GM18867 (cell line): Measurements from ENCODE around the gene FMNL3.
"Not testable (repeated sequence)": the region's sequence is repeated elsewhere in the genome, so short reads cannot be mapped to it uniquely, and the experiment has no call there.

Source experiments
- ATAC-seq: cut with Tn5 transposase; IDR thresholded peaks from one replicate; pipeline ENCODE4 v1.9.1; 2021; ENCODE audit warnings: mild to moderate bottlenecking, moderate library complexity; ENCODE audit not compliant: unreplicated experiment

FMNL3 gene

DNA sequence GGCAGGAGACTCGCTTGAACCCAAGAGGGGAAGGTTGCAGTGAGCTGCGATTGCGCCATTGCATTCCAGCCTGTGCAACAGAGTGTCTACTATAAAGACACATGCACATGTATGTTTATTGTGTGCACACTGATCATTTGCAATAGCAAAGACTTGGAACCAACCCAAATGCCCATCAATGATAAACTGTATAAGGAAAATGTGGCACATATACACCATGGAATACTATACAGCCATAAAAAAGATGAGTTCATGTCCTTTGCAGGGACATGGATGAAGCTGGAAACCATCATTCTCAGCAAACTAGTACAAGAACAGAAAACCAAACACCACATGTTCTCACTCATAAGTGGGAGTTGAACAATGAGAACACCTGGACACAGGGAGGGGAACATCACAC is 6.7 kb upstream of the FMNL3 start:
- not testable (repeated sequence) for ATAC-seq

DNA sequence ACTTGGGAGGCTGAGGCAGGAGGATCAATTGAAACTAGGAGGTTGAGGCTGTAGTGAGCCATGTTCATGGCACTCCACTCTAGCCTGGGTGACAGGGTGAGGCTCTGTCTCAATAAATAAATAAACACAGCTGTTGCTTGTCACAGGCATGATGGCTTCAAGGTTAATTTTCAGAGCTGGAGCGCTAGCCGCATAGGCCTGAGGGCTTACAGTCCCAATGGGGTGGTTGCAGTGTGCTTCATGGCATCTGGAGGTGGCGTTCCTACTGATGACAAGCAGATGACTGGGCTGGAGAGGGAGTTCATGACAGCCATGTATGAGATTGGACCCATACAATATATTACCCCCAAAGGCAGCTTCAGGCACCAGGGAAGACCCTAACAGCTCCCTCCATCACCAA is 1.6 kb upstream of the FMNL3 start:
- ATAC-seq, result no peak

DNA sequence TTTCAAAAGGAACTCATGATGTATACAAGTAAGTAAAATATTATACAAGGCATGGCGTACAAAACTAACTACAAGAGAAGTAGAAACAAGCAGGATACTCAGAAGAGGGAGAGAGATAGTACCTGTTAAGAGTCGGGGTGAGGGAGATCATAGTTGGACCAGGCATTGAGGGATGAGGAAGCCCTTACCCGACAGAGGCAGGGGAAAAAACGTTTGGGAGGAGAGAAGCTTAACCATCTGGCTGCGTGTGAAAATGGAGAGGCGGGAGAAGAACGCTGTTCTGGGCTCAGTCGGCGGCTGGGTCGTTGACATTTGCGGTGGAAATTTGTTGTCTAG is 575 bp upstream of the FMNL3 start:
- ATAC-seq, result no peak

DNA sequence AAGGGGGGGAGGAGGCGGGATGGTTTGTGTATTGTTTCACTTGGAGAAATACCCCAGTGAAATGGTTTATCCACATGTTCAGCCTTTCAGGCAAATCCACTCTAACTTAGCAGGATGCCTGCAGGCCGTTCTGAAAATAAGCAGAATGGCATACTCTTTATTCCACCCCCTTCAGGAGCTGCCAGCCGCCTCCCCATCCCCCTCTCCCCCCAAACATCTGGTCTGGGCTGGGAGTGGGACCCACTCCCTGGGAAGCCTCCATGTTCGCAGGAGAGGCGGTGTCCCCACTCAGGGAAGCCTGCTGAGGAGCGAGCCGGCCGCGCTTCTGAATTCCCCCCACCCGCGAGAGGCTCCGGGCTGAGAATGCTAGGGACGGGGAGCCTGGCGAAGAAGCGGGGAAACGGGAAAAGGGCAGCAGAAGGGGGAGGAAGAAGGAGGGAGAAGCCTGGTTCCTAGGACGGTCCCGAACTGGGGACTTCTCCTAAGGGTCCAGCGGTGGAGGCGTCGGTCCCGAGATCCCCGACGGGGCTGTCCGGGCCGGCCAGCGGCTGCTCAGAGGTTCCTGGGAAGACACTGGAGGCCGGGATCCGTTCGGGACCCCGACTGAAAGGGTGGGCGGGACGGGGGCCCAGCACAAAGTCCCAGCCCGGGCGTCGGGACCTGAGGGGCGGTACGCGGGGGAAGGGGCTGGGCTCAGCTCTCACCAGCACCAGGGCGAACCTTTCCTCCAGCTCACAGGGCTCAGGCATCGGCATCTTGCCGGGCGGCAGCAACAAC is 666 bp downstream of the FMNL3 start:
- peak; percentile 19 for ATAC-seq

DNA sequence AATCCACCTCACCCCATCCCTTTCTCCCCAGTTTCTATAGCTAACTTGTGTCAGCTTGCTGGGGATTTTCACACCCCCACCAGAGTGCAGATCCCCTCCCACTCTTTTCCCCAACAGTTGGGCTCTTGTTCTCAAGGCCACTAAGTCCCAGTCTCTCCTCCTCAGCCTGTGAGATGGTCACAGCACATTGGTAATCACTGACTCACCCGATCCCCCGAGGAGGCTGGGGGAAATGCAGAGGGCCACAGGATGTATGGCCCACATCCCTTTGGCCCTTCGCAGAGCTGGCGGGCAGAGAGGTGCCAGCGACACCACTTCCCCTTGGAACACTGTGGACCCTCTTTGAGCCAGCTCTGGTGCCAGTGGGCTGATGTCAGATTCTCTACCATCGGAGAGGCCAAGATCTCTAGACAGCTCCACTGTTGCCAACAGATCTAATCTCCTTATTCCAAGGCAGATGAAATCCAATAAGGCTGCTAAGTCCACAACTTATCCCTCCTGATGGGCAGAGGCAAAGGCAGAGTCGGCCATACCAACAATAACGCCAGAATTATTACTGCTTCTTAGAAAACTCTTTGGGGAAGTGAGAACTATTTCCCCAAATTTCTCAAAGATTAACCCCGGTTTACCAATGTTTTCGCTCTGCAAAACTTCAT is 1.6 kb downstream of the FMNL3 start:
- no peak for ATAC-seq

DNA sequence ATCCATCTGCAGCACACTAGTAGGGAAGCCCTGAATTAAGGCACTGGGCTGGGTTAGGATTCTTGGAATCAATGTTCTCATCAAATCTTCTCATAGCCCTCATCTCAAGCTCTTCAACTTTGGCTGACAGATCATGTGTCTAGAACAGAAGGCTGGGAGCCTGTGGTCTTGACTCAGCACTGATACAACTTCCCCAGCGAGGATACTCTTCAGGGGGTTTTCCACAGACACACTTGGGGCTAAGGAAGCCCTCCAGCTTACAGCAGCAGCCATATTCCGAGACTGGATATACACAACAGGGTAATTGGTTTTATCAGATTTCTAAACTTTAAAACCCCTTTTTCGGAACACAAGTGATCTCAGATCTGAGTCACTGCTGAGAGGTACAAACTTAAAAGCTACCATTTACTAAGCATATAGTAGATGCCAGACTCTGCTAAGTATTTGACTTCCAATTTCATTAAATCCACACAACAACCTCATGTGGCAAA is 3.5 kb downstream of the FMNL3 start:
- ATAC-seq, result no peak

DNA sequence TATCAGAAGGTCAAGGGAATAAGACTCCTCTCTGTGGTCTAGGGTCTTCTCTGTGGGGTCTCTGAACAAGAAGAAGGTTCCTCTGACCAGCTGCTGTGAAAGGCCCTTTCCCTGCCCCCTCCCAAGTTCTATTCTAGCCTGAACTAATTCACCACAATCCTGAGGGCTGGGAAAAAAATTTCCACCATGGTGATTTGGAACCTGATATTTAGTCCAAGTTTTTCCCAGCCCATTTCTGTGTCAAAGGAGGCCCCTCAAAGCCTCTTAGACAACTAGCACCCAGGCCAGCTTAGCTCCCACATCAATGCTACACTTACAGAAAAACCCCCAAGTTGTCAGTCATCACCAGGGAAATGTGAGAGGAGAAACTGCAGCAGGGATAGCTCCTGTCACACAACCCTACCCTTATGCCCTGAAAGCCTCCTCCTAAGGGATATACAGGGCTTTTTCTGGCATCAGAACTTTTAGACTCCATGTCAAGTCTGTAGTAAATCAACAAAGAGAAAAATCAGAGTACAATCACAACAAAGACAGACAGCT is 4.5 kb downstream of the FMNL3 start:
- no peak for ATAC-seq

DNA sequence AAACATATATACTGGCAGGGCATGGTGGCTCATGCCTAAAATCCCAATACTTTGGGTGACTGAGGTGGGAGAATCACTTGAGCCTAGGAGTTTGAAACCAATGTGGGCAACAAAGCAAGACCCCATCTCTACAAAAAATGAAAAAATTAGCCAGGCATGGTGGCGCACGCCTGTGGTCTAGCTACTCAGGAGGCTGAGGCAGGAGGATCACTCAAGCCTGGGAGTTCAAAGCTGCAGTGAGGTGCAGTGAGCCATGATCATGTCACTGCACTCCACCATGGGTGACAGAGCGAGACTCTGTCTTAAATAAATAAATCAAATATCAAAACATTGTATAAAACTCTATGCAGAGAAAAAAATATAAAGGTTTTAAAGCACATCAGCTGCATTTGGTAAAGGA is 5.2 kb downstream of the FMNL3 start:
- ATAC-seq, result no peak

DNA sequence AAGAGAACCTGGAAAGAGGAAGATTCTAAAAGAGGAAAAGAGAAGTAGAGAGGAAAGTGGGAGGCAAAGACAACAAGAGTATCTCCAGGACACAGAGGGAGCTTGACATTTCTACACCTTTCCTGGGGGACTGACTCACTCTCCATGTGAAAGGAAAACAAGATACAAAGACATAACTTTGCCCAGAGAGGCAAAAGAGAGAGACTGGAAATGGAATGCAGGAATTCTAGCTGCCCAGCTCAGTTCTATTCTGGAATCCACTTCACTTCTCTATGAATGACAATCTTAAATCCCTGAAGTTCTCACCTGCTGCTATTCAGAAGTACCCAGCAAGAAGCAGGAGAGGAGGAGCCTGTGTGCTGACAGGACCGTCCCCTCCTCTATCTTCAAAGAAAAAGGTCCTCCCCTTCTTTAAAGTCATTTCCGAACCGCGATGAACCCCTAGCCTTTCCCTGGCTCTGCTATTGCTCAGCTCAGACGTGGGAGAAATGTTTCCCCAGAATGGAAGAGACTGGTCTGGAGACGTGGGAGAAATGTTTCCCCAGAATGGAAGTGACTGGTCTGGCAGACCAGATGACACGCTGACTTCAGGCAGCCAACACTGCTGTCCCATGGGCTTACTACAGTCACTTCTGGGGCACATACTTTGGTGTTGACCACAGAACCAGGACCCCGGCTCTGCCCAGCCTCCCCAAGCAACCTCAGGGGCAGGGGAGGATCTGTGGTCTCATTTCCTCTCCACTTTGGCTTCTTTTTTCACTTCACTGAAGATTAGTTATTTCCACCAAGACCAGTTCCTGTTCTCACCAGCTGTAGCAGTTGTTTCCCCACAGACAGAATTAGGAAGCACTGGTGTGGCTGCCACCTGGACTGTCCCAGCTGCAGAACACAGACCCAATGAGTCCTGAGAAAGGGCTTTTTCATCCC is 8.3 kb downstream of the FMNL3 start:
- ATAC-seq, result peak; percentile 74

DNA sequence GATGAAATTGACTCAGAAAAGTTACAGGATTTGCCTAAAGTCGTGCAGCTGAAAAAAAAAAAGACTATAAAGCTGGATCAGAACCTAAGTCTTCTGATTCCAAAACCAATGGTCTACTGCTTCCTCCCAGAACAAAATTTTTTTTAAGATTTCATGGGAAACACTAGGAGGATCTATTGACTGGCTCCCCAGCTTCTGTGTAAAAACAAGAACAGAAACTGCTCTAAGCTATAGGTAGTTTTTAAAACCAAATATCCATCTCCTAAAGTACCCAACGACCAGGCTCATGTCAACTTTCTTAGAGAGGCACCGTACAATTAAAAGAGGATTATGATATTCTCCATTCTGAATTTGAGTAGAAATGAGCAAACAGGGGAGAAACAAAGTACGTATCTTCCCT is 9.4 kb downstream of the FMNL3 start:
- no peak for ATAC-seq

DNA sequence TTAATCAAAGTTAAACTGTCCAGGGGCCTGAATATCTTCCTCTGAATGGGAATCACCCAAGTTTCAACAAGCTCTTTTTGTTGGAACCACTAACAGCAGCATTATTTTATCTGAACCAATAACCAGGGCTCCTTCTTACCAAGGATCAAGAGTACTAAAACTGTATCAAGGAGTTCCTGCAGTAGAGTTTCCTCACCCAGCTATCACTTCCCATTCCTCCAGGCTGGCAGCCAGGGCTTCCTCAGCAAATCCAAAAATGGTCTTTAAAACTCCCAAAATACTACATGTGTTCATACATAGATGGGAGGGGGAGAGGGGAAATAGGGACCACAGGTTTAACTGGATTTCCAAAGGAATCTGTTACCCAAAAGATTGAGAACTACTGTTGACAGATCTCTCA is 10.5 kb downstream of the FMNL3 start:
- no peak for ATAC-seq

DNA sequence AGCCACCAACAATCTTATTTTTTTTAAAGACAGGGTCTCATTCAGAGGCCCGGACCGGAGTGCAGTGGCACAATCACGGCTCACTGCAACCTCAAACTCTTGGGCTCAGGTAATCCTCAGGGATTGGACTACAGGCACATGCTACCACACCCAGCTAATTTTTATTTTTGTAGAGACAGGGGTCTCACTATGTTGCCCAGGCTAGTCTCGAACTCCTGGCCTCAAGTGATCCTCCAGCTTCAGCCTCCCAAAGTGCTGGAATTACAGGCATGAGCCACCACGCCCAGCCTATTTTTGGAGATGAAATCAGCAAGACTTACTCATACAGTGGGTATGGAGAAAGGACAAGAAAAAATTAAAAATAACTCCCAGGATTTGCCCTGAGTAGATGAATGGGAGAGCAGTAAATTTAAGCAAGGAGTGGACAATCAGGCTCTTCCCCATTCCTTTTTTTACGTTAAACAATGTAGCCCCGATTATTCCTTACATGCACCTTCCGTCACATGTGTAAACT is 13.2 kb downstream of the FMNL3 start:
- no peak for ATAC-seq

DNA sequence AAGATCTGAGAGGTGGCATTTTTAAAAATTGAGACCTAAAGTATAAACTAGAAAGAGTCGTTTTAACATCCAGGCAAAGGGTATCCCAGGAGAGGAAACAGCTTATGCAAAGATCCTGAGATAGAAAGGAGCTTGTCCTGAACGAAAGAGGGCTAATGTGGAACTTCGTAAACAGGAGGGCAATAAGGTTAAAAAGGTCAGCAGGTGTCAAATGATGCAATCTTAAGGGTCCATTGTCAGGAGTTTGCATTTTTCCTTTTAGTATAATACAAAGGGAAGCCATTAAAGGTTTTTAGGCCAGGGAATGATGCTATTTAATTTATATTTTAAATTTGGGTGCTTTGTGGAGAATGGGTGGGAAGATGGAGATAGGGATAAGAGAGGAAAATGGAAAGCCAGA is 14.4 kb downstream of the FMNL3 start:
- no peak for ATAC-seq

DNA sequence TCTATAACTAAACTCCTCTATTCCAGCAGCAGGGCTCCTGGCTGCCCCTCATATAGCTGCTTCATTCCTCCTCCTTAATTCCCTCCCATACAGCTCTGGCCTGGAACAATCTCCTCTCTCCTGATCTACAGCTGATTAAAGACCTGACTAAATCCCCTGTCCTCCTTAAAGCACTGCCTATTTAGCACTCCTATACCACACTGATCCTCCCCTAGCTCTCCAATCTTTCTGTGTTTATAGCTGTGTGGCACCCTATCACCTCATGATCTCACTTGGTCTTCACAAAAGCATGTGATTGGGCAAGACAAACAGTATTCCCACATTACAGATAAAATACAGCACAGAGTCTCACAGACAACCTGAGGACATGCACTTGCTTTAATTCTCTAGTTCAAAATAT is 17.4 kb downstream of the FMNL3 start:
- ATAC-seq, result no peak

DNA sequence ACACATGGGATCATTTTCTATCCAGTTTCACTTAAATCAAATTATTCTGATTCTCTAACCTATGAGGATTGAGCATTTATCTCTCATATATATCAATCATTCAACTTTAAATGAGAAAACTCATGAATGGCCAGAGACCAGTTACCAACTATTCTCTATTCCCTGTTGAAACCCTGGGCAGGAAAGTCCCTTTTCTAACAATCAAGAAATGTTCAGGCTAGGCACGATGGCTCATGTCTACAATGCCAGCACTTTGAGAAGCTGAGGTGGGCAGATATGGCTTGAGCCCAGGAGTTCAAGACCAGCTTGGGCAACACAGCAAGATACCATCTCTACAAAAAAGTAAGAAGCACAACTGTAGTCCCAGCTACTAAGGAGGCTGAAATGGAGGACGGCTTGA is 18.0 kb downstream of the FMNL3 start:
- no peak for ATAC-seq

DNA sequence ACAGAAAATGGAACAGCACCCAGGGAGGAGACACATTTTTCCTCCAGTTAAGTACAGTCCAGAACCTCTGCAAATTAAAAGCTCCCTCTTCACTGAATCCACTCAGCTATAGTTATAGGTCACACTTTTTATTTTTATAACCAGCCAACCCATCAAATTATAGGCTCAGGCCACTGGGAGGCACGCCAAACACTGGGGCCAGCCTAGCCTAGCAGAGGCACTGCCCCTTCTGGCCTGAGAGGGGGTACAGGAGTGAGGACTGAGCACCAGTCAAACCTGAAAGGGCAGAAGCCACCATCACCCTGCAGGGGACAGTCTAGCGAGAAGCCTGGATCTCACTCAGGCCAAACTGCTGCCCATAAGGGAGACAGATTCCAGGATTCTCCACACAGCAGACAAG is 19.3 kb downstream of the FMNL3 start:
- ATAC-seq, result no peak

DNA sequence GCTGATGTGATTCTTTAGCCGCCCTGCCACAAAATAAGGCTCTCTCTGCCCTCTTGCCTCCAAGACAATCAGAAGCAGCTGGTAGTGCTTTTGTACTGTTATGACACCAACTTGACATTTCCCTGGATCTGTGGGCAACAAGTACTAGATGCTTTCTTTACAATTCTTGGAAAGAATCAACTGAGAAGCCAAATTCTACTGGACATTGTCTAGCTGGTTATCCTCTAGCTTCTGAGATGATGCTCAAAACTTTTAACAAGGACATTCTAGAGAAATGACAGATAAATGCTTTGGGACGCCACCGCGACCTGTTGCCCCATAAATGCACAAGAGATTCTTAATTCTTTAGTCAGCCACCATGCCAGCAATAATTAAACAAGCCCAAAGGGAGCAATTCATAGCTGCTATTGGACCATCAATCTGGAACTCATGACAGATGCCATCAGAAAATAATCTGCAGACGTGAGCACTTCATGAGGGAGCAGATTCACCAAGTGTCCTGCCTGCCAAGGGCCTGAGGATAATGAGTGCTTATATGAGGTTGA is 22.8 kb downstream of the FMNL3 start:
- no peak for ATAC-seq

DNA sequence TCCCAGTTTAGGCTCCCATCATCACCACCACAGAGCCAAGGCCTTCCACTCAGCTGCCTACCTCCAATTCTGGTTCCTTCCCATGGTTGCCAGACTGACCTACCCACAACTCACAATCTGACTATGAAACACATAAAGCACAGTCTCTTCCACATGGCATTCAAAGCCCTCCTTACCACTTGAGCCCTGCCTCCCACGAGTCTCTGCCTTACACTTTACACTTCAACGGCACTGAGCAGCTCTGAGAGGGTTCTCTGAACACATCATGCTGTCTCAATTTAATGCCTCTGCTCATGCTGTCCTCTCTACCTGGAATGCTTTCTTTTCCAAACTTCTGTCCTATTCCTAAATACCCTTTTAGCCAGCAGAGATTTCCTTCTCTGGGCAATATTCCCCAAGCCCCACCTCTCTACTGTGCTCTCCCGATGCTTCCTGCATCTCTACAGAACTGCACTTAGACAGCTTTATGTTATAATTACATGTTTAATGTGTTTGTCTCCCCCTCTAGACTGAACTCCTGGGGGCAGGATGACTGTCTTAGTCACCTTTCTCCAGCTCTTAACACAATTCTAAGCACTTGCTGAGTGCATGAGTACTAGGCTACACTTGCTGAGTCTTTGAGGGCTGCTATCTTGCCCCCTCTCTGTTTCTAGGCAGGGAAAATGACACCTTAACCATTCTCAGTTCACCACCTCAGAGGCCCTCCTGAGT is 23.5 kb downstream of the FMNL3 start:
- ATAC-seq, result no peak

DNA sequence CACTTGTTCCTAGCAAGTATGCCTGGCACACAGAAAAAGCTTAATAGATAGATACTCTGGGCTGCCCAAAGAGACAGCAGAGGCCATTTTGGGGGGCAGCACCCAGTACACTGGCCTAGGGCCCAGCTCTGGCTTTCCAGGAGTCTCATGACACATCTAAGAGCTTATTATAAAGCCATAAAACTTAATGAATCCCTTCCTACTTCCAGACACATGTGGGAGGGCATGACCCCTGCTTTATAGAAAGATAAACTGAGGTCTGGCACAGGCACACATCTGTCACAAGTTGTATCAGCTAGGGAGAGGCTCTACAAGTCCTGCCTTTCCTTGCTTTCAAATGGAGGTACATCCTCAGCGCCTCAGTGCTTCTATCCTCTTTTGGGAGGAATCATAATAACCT is 27.1 kb downstream of the FMNL3 start:
- ATAC-seq, result no peak

DNA sequence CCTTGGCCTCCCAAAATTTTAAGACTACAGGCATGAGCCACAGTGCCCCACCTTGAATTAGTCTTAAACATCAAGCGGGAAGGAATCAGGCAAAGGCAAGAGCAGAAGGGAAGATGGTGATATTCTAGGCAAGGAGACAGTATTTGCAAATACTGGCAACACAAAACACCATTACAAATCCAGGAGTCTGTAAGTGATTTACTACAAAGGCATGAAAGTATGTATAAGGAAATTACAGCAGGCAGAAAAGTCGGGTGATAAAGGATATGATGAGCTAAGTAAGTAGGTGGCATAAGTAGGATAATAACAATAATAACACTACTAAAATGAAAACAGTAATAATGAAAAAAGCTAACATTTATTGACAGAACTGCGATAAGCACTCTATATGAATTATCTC is 28.5 kb downstream of the FMNL3 start:
- no peak for ATAC-seq
